ENCODE results near the gene B4GALT2.

- TF ChIP-seq CTCF (IDR thresholded peaks at IDR 0.05 in 2 of 3, conservative IDR thresholded peaks at IDR 0.05 in 1 of 3; ENCODE audit: borderline replicate concordance in 1 of 3, insufficient read depth in 1 of 3, low read depth in 2 of 3, low read length in 2 of 3) (no peak), POLR2A (IDR thresholded peaks at IDR 0.05; ENCODE audit: borderline replicate concordance, extremely low read depth, insufficient read depth, insufficient read length) (no peak), POLR2AphosphoS5 (IDR thresholded peaks at IDR 0.05; ENCODE audit: low read depth, low read length) (no peak), EZH2 (IDR thresholded peaks at IDR 0.05) (no peak), RAD21 (IDR thresholded peaks at IDR 0.05; ENCODE audit: low read depth) (no peak), ZNF274 (IDR thresholded peaks at IDR 0.05; ENCODE audit: low read depth, low read length) (no peak), EZH2phosphoT487 (IDR thresholded peaks at IDR 0.05; ENCODE audit: borderline replicate concordance) (no peak), SP1 (IDR thresholded peaks at IDR 0.05; ENCODE audit: low read depth) (no peak), SIN3A (IDR thresholded peaks at IDR 0.05; ENCODE audit: low read depth) (no peak), CBX3 (IDR thresholded peaks at IDR 0.05; ENCODE audit: low read depth) (no peak), JUND (IDR thresholded peaks at IDR 0.05) (no peak), ZFX (IDR thresholded peaks at IDR 0.05) (no peak)
Measured at GRCh38 chr1:44024903-44025525, 46.0 kb downstream of the B4GALT2 start.

Data from HCT116 (cell line).